Gastrocnemius medialis (tissue), 4 donors: ENCODE results near the gene ZNF700.

Source experiments
- CTCF ChIP-seq, 5 experiments: fragments of 450-650 bp in 3 of 5; fragments of 200-600 bp in 2 of 5; sonication (generic) in 2 of 5; IDR thresholded peaks in 4 of 5; conservative IDR thresholded peaks in 1 of 5; 1 replicate in 4 of 5; 2 replicates in 1 of 5; pipeline ENCODE4 v1.5.1; 2016 to 2019; ENCODE audit warnings: antibody characterized with exemption in 5 of 5, mild to moderate bottlenecking in 3 of 5, moderate library complexity in 3 of 5
- POLR2A ChIP-seq, 2 donors: fragments of 450-650 bp; IDR thresholded peaks; one replicate each; pipeline ENCODE4 v1.6.1; 2017; ENCODE audit warnings: antibody characterized with exemption in 2 of 2, mild to moderate bottlenecking in 2 of 2, moderate library complexity in 2 of 2

DNA sequence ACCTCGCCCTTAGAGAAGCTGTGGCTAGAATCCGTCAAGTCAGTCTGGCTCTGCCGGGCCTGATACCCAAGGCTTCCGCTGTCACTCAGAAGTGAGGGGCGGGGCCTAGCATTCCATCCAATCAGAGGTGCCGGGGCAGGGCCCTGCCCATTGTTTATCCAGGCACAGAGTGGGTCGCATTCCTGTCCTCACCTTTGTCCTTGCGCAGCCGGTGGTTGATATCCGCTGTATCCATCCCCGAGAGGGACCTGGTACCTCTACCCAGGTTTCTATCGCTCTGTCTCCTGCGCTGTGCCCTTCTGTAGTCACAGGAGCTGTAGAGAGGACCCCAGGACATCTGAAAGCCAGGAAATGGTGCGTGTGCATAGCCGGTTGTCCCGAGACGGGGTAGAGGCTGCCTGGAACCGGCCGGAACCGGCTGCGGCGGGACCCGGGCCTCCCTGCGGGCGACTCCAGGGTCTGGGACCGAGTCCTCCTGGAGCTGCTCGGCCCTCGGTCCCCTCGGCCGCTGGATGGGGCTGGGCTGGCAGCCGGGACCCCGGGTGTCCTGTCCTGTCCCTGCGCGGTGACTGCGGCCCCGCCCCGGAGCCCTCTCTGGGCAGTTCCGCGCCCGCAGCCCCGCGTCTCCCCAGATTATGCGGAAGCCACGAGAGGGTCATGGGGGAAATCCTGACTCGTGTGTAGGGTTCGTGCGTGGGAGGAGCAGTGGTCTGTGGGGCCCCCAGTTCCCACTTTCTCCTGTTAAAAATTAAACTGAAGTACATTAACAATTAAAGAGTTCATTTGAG lies 40.1 kb downstream of the ZNF700 start, which contains the start of gene ZNF763:
- TF ChIP-seq POLR2A (IDR thresholded peaks at IDR 0.05) = peak; percentile 28 to 56
- no peak for TF ChIP-seq CTCF (IDR thresholded peaks at IDR 0.05 in 4 of 5, conservative IDR thresholded peaks at IDR 0.05 in 1 of 5)
